NCI-H2107 treated with DMSO at 0.1 percent for 48 hours (cell line): ENCODE measurements around the gene DBF4.

Source experiments
- DNase-seq: peaks from one replicate; lab custom pipeline; 2025; ENCODE audit not compliant: unreplicated experiment; lab: John Stamatoyannopoulos, UW

The DBF4 gene

DNA sequence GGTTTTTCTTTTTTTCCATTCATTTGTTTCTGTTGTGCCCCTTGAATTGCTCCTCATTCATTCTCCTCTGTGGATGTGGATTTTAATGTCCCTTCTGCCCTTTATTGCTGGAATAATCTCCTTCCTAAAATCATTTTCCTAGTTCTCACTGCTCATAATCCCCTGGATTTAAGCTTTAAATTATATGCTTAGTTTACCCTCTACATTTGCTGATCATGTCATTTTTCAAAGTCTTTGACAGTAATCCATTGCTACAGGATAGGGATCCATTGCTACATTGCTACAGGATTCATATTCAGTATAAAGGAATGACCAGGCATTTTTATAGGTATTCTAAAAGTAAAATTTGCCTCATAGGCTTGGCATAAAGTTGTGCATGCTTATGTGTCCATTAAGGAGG lies 72.1 kb downstream of the DBF4 start:
- DNase-seq: no peak
